IPS-NIHi7 (cell line): Measurements from ENCODE around the gene CLEC18B.
"Not testable (repeated sequence)": the region's sequence is repeated elsewhere in the genome, so short reads cannot be mapped to it uniquely, and the experiment has no call there.

ENCODE experiments used
- DNase-seq: peaks from one replicate; pipeline ENCODE4 v3.0.0; 2012; ENCODE audit warnings: mixed read lengths; ENCODE audit errors: extremely low spot score

CLEC18B gene

DNA sequence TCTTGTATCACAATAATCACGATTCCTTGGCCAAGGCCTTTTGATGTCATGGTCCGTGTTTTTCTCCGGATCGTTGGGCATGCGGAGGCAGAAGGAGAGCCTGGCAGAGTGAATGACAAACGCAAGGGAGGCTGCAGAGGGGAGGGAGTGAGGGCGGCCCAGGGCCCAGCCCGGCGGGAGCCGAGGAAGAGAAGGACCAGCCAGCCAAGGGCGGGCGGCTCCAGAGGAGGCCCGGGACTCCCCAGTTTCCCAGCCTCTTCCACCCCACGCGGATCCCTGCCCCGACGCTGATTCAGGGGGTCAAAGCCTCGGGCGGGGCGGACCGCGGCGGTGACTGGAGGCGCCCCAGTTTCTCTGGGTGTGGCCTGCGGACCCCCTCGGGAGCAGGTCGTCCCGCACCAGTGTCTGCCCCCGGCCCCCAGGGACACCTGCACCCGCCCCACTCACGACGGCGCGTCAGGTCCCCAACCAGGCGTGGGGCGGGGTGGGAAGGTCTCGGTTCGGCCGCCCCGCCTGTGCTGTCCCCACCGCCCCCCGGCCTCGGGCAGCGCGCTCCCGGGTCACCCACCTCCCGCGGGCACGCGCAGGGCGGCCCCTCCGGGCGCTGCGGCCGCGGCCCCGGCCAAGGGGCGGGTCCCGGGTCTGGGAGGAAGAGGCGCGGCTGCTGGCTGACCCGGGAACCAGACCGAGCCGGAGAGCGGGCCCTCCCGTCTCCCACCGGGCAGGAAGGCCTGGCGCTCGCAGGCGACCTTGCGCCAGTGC is 14.5 kb downstream of the CLEC18B start:
- not testable (repeated sequence) for DNase-seq

DNA sequence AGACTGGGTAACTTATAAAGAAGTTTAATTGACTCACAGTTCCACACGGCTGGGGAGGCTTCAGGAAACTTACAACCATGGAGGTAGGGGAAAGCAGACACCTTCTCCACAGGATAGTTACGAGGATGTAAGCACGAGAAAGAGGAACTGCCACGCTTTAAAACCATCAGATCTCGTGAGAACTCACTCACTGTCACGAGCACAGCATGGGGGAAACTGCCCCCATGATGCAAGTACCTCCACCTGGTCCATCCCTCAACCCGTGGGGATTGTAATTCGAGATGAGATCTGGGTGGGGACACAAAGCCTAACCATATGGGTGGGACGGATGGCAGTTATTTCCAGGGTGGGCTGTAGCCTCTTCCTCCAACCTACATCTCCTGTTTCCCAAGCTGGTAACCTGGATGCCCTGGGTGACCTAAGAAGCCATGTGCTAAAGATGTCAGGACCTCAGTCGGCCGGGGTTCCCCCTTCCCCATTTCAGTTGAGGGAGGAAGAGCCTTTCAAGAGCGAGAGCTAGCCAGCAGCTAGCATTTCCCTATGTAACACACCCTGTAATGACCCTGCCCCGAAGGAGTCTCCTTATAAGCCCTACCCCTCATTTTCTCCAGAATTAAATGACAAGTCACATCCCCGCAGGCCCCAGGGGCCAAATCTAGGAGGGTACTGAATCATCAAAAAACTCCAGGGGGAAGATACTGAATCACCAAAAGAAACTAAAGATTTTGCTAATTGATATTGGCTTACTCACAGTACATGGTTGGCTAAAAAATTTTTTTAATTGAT is 16.9 kb downstream of the CLEC18B start:
- not testable (repeated sequence) for DNase-seq

DNA sequence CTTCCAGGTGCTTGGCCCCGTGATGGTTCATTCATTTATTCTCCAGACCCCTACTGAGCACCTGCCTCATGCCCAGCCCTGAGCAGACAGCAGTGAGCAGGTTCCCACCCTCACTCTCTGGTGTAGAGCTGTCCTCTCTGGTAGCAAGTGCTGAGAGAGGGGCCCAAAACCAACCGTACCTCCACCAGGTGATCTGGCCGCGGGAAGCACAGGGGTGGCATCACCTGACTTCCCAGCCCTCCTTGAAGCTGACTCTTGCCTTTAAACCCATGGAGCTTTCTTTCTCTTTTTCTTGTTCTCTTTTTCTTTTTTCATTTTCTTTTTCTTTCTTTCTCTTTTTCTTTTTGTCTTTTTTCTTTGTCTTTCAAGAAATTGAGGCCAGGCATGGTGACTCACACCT is 21.0 kb downstream of the CLEC18B start:
- not testable (repeated sequence) for DNase-seq

DNA sequence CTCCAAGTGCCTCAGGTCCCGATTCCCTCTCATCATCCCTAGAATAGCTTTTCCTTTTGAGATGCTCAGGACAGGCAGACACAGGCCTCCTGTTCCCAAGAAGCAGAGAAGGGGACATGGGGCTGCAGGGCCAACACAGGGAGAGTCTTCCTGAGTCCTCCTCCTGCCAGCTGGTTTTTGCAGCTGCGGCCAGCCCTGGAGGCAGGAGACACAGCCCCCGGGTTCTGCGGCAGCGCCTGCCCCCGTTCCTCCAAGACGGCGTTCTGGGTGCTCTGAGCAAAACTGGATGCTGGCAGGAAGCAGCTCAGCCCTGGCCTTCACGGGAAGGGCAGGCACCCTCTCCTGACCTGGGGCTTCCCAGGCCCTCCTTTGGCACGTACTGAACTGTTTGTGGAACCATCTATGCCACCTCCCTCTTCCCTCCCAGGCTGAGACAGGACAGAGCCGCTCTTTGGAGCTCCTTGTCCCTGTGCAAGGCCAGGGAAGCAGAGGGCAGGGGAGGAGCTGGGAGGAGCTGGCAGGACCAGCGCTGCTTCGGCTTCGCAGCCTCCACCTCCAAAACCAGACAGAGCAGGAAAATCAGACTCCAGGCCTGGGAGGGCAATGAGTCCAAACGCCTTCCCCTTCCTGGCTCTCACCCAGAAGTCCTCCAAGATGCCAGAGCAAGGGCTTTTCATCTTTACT is 22.9 kb downstream of the CLEC18B start:
- not testable (repeated sequence) for DNase-seq

DNA sequence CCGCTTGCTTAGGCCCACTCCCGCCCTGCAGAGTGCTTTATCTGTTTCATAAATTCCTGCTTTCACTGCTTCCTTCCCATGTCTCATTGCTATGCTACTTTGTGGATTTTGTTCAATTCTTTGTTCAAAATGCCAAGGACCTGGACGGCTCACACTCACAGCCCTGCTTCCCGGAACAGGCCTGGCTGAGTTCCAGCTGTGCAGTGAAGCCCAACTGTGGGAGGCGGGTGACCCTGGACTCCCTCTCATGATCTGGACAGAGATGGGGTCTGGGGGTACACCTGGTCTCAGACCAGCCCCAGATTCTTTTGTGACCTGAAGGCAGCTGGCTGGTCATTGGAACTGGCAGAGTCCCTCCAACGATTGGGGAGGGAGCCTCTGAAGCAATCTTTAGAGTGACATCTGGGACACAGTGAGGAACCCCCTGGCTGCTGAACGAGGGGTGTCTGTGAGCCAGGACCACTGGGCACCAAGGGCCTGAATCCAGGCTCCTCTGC is 24.7 kb downstream of the CLEC18B start:
- not testable (repeated sequence) for DNase-seq

DNA sequence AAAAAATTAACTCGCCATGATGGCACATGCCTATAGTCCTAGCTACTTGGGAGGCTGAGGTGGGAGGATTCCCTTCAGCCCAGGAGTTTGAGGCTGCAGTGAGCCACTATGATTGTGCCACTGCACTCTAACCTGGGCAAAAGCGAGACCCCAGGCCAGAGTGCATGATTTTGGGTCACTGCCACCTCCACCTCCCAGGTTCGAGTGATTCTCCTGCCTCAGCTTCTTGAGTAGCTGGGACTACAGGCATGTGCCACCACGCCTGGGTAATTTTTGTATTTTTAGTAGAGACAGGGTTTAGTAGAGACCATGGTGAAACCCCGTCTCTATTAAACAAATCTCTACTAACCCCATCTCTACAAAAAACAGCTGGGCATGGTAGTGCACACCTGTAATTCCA is 26.7 kb downstream of the CLEC18B start:
- not testable (repeated sequence) for DNase-seq

DNA sequence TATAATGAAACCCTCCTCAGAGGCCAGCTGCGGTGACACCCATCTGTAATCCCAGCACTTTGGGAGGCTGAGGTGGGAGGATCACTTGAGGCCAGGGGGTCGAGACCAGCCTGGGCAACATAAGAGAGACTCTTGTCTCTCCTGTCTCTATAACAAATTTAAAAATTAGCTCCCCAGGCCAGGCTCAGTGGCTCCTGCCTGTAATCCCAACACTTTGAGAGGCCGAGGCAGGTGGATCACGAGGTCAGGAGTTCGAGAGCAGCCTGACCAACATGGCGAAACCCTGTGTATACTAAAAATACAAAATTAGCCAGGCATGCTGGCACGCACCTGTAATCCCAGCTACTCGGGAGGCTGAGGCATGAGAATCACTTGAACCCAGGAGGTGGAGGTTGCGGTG is 27.1 kb downstream of the CLEC18B start:
- not testable (repeated sequence) for DNase-seq

DNA sequence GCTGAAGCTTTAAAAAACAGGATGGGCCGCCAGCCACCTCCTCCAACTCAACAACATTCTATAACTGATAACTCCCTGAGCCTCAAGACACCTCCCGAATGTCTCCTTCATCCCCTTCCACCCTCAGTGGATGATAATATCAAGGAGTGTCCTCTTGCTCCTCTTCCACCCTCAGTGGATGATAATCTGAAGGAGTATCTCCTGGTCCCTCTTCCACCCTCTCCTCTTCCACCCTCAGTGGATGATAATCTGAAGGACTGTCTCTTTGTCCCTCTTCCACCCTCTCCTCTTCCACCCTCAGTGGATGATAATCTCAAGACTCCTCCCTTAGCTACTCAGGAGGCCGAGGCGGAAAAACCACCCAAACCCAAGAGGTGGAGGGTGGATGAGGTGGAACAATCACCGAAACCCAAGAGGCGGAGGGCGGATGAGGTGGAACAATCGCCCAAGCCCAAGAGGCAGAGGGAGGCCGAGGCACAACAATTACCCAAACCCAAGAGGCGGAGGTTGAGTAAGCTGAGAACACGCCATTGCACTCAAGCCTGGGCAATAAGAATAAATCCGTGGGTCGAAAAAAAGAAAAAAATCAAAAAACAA is 29.7 kb downstream of the CLEC18B start:
- not testable (repeated sequence) for DNase-seq

DNA sequence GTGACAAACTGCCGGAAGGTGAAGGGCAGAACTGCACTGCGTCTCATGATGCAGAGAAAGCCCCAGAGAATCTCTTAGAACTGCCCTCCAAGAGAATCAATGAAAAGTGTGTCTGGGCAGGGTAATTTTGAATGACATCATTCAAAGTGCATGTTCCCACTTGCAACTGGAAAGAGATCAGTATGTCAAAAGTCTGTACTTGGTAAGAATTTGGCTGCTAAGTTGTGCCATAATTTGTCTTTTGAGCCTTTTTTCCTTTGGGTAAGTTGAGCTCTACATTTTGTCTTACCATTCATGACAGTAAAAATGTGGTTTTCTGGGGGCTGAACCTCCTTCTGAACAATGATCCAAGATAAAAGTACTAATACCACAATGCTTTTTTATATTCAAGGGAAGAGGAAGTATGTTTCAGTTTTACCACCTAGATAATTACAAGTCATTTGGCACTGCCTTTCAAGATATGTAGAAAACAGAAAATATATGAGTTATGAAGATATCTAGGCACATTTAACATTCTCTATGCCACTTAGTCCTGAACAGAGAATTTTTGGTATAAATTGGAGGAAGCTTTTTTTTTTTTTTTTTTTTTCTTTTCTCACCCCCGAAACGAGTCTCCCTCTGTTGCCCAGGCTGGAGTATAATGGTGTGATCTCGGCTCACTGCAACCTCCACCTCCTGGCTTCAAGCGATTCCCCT is 38.8 kb downstream of the CLEC18B start:
- not testable (repeated sequence) for DNase-seq

DNA sequence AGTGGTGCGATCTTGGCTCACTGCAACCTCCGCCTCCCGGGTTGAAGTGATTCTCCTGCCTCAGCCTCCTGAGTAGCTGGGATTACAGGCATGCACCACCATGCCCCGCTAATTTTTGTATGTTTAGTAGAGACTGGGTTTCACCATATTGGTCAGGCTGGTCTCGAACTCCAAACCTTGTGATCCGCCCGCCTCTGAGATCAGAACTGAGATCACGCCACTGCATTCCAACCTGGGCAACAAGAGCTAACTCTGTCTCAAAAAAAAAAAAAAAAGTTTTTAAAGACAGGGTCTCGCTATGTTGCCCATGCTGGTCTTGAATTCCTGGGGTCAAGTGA is 47.5 kb downstream of the CLEC18B start:
- not testable (repeated sequence) for DNase-seq

DNA sequence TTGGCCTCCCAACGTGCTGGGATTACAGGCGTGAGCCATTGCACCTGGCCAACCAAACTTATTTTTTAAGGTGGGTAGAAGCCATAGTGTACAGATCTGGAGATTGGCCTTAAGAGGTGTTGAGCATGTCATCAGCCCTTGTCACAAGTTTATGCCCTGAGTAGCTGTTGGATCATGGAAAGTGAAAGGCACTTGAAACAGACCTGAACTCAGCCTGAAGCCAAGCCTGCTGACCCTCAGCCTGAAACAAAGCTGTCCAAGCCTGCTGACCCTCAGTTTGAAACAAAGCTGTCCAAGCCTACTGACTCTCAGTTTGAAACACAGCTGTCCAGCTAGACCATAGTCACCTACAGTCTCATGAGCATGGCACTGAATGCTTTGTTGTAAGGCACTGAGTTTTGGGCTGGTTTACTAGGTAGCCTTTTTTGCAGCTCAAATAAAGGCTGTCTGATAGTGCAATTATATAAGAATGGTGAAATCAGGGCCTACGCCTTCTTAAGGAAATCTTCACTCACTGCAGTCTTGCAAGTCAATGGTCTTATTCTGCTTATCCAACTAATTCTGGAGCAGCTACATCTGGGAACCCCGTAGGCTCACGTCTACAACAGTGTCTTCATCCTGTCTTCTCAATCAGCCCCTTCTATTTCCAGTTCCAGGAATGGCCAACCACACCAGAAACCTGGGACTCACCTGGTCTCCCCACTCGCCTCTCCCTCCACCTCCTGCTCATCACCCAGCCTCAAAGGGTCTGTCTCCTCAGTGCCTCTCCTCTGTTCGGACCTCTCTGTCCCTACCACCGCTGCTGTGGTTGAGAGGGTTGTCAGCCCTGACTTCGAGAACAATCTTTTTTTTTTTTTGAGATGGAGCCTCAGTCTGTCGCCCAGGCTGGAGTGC is 48.1 kb downstream of the CLEC18B start:
- DNase-seq: peak; percentile 8

DNA sequence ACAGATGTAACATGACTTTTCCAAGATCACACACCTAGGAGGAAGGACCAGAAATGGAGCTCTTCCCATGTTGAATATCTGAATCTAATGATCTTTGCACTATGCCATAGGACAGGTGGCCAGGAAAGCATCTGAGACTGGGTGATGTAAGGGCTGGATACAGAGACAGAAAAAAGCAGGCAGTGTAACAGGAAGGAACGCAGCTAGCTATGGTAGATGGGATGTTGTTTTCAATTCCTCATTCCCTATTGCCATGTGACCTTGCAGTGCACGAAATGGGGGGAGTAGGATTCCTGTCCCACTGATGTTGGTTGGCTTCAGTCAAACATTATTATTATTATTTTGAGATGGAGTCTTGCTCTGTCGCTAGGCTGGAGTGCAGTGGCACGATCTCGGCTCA is 48.9 kb downstream of the CLEC18B start:
- no peak for DNase-seq

DNA sequence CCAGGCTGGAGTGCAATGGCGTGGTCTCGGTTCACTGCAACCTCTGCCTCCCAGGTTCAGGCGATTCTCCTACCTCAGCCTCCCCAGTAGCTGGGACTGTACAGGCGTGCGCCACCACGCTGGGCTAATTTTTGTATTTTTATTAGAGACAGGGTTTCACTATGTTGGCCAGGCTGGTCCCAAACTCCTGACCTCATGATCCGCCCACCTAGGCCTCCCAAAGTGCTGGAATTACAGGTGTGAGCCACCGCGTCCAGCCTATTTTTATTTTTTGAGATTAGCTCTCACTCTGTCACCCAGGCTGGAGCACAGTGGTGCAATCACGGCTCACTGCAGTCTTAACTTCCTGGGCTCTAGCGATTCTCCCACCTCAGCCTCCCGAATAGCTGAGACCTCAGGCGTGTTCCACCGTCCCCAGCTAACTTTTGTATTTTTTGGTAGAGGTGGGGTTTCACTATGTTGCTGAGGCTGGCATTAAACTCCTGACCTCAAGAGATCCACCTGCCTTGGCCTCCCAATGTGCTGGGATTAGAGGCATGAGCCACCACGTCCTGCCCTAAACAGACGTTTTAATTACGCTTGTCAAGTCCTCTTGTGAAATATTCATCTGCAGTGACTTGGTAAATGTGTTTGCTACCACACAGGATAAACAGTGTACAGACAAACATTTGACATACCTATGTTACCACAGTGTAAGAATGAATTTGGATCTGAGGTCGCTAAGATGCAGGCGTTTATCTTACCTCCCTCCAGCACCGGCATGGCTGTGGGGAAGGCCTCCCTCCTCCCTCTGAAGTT is 50.7 kb downstream of the CLEC18B start:
- DNase-seq: not testable (repeated sequence)

DNA sequence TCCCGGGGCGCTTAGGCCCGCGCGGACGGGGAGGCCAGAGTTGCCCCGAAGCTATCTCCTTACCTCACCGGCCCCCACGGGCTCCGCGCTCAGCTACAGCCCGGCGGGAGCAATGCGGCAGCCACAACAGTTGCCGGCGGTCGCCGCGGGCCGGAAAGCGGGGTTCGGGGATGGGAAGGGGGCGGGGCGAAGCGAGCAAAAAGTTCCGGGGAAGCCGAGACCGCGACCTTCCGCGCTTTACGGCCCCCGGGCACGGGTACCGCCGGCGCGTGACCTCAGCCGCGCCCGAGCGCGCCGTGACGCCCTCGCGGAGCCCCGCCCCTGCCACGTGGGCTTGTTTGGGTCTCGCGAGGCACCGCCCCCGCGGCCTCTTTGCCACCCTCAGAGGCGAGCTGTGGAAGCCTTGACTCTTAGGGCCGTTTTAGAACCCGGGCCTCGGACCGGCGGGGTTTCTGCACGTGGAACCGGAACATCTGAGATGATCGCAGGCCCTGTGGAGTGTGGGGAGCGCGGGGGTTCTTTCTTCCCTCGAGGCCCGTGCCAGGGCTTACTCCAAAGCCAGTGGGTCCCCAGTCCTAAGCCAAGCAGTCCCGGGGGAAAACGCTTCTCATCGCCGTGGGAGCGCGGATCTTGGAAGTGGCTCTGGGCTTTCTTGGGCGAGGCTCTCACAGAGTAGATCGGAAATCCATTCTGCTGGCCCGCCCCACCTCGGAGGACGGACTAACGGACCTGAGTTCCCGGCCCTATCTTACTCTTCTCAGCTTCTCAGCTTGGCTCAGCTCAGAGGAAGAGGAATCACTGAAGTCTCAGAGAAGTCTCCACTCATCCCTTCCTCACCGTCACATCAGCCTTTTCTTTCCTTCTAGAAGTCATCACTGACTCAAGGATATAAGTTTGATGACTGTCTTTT is 53.0 kb downstream of the CLEC18B start:
- peak; percentile 85 for DNase-seq

DNA sequence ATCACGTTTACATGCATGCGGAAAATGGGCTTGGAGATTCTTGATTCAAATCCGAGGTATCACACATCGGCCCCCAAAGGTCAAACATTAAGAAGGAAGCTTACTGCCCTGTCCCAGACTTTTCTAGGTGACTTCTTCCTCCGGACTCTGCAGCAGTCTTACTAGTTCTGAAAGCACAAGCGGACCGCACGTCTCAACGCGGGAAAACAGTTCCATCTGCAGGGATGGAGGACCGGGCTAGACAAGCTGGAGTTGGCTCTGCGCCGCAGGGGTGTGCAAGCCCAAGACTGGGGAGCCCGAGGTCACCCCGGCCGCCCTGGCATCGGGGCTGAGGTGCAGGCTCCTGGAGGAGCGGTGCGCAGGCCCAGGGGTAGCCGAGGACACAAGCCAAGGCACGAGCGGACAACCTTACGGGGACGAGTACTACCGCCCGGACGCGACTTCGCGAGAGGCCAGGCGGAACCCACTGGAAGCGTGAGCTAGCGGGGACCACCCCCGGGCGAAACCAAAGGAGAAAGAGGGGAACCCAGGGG is 53.7 kb downstream of the CLEC18B start:
- DNase-seq: peak; percentile 22

DNA sequence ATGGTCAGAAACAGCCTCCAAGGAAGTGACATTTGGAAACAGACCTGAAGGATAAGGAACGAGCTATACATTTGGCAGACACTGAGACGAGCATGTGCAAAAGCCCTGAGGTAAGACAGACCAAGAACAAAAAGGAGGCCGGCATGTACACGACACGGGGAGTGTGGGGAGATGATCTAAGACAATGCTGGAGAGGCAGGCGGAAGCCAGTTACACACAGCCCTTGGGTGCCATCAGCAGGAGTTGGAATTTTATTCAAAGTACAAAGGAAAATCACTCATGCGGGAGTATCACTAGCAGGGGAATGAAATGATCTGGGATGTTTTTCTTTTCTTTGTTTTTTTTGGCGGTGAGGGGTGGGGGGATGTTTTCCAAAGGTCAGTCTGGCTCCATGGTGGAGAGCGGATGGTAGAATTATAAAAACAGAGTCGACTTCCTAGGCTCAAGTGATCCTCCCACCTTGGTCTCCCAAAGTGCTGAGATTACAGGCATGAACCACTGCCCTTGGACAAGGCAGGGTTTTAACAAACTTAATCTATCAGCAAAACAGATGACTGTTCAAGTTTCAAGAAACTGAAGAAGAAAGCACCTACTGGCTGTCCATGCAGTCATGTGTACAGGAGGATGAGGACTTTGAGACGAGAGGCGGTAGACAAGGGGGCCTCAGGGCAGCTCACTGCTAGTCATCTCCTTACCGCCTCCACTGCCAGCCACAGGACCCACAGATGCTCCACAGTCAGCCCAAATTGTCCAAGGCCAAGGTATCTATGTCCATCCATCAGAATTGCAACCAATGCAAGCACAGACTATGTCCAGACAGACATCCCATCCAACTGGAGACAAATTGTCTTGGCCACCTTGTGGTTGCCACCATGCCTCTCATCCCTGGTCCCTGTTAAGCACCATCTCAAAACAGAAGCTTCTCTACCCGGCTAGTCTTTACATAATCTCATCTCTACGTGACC is 59.4 kb downstream of the CLEC18B start:
- not testable (repeated sequence) for DNase-seq
